Ovary (tissue), 3 donors: ENCODE measurements around the gene CABP2.

Experiments used
- CTCF ChIP-seq, 3 donors: fragments of 450-650 bp in 2 of 3; fragments of 200-600 bp in 1 of 3; IDR thresholded peaks; one replicate each; pipeline versions ENCODE4 v1.5.1 to v1.8.0; 2016 to 2022; ENCODE audit warnings: antibody characterized with exemption in 3 of 3, mild to moderate bottlenecking in 1 of 3
- EP300 ChIP-seq: sonication (generic); formaldehyde crosslinking; IDR thresholded peaks from one replicate; pipeline ENCODE4 v1.6.1; 2017; ENCODE audit warnings: antibody characterized with exemption
- donor health status: DM: no; HTN: no; CAD: no.

GRCh38 chr11:67504950-67505581 lies 18.2 kb downstream of the CABP2 start, which contains the start of gene PITPNM1:
- TF ChIP-seq EP300: no peak
- no peak for TF ChIP-seq CTCF (IDR thresholded peaks at IDR 0.05)
